GM23338 (cell line): ENCODE data around the gene NT5DC4. TPM values are rescaled to one million over a fixed set of nuclear protein-coding genes. Genes with fewer than 3 reads are reported as not detected.

ENCODE experiments used
- ATAC-seq: fragments of 200-7000 bp; cut with Tn5 transposase; 3 replicates; pipeline ENCODE4 v1.9.1; 2020
- DNase-seq: peaks from one replicate; pipeline ENCODE4 v3.0.0-alpha.2; 2015; ENCODE audit warnings: low spot score
- H2AFZ ChIP-seq: fragments of 200-600 bp; sonication (generic); 2 replicates; pipeline ENCODE4 v1.8.0; 2016; ENCODE audit warnings: antibody characterized with exemption, mild to moderate bottlenecking, moderate library complexity
- H3F3A ChIP-seq: fragments of 200-600 bp; sonication (generic); replicated peaks from 2 replicates; pipeline ENCODE4 v1.8.0; 2017; ENCODE audit warnings: antibody characterized with exemption, mixed run types, low read depth
- H3K27ac ChIP-seq: fragments of 200-600 bp; sonication (generic); 2 replicates; pipeline ENCODE4 v1.6.1; 2016; ENCODE audit warnings: low read depth
- H3K27me3 ChIP-seq: fragments of 200-600 bp; sonication (generic); 2 replicates; pipeline ENCODE4 v1.8.0; 2016; ENCODE audit warnings: mild to moderate bottlenecking, mixed run types, moderate library complexity; ENCODE audit not compliant: insufficient read depth
- H3K36me3 ChIP-seq: fragments of 200-600 bp; sonication (generic); 2 replicates; pipeline ENCODE4 v1.8.0; 2016; ENCODE audit warnings: mild to moderate bottlenecking; ENCODE audit not compliant: insufficient read depth
- H3K4me1 ChIP-seq: fragments of 200-600 bp; sonication (generic); 2 replicates; pipeline ENCODE4 v1.8.0; 2016; ENCODE audit warnings: mild to moderate bottlenecking, moderate library complexity; ENCODE audit not compliant: insufficient read depth
- H3K4me2 ChIP-seq: fragments of 200-600 bp; sonication (generic); 2 replicates; pipeline ENCODE4 v1.7.1; 2017; ENCODE audit warnings: mixed run types
- H3K4me3 ChIP-seq: fragments of 200-600 bp; sonication (generic); 2 replicates; pipeline ENCODE4 v1.6.1; 2016; ENCODE audit warnings: mixed run types
- H3K79me2 ChIP-seq: fragments of 200-600 bp; sonication (generic); replicated peaks from 2 replicates; pipeline ENCODE4 v1.8.0; 2017; ENCODE audit warnings: mild to moderate bottlenecking; ENCODE audit not compliant: insufficient read depth
- H3K9me2 ChIP-seq: fragments of 200-600 bp; sonication (generic); 2 replicates; pipeline ENCODE4 v1.8.0; 2017; ENCODE audit not compliant: insufficient read depth
- H4K20me1 ChIP-seq: fragments of 200-600 bp; sonication (generic); replicated peaks from 2 replicates; pipeline ENCODE4 v1.8.0; 2017; ENCODE audit warnings: mild to moderate bottlenecking; ENCODE audit not compliant: insufficient read depth
- H3K27ac Mint-ChIP-seq: 2 replicates; pipeline ENCODE4 v1.8.0; 2020; ENCODE audit warnings: inconsistent platforms, mild to moderate bottlenecking, moderate library complexity, mixed read lengths
- H3K27me3 Mint-ChIP-seq: 3 replicates; pipeline ENCODE4 v1.8.0; 2022; ENCODE audit warnings: low read depth, mild to moderate bottlenecking, moderate library complexity, mixed read lengths, inconsistent platforms; ENCODE audit not compliant: insufficient read depth, poor library complexity
- H3K36me3 Mint-ChIP-seq: 3 replicates; pipeline ENCODE4 v1.8.0; 2021; ENCODE audit warnings: low read depth, mild to moderate bottlenecking, inconsistent platforms, moderate library complexity, mixed read lengths
- H3K4me1 Mint-ChIP-seq: 3 replicates; pipeline ENCODE4 v1.8.0; 2020; ENCODE audit warnings: mild to moderate bottlenecking, inconsistent platforms, mixed read lengths
- H3K4me3 Mint-ChIP-seq: 3 replicates; pipeline ENCODE4 v1.8.0; 2021; ENCODE audit warnings: moderate library complexity, mild to moderate bottlenecking, inconsistent platforms, mixed read lengths
- H3K9me3 Mint-ChIP-seq: 3 replicates; pipeline ENCODE4 v1.8.0; 2020; ENCODE audit warnings: moderate library complexity, mild to moderate bottlenecking, inconsistent platforms, mixed read lengths
- CREB1 ChIP-seq: fragments of 250-450 bp; sonication (Bioruptor Pico); IDR thresholded peaks from 2 replicates; pipeline ENCODE4 v1.5.0; 2020; ENCODE audit warnings: low read depth, mild to moderate bottlenecking, moderate library complexity
- ETS1 ChIP-seq: IDR thresholded peaks from 2 replicates; pipeline ENCODE4 v1.6.1; 2016; ENCODE audit warnings: antibody characterized with exemption
- EZH2 ChIP-seq: fragments of 200-600 bp; sonication (generic); IDR thresholded peaks from one replicate; pipeline ENCODE4 v1.8.0; 2017; ENCODE audit warnings: antibody characterized with exemption, mild to moderate bottlenecking, low read depth; ENCODE audit not compliant: unreplicated experiment
- EZH2phosphoT487 ChIP-seq: fragments of 200-600 bp; sonication (generic); IDR thresholded peaks from one replicate; pipeline ENCODE4 v1.8.1; 2018; ENCODE audit warnings: antibody characterized with exemption; ENCODE audit not compliant: unreplicated experiment
- JUNB ChIP-seq: IDR thresholded peaks from one replicate; pipeline ENCODE4 v1.6.1; 2016; ENCODE audit warnings: antibody characterized with exemption; ENCODE audit not compliant: unreplicated experiment
- NANOG ChIP-seq: IDR thresholded peaks from 2 replicates; pipeline ENCODE4 v1.6.1; 2016; ENCODE audit warnings: antibody characterized with exemption, borderline replicate concordance
- POLR2AphosphoS5 ChIP-seq: IDR thresholded peaks from 2 replicates; pipeline ENCODE4 v1.6.1; 2016; ENCODE audit warnings: antibody characterized with exemption, low read depth
- REST ChIP-seq: IDR thresholded peaks from one replicate; pipeline ENCODE4 v1.6.1; 2018; ENCODE audit warnings: antibody characterized with exemption; ENCODE audit not compliant: unreplicated experiment
- STAT1 ChIP-seq: IDR thresholded peaks from one replicate; pipeline ENCODE4 v1.6.1; 2016; ENCODE audit warnings: antibody characterized with exemption; ENCODE audit not compliant: unreplicated experiment
- ZNF114 ChIP-seq: fragments of 250-450 bp; sonication (Bioruptor Pico); IDR thresholded peaks from 2 replicates; pipeline ENCODE4 v1.5.0; 2020; ENCODE audit warnings: mild to moderate bottlenecking, moderate library complexity
- ZNF331 ChIP-seq: fragments of 250-450 bp; sonication (Bioruptor Pico); IDR thresholded peaks from 2 replicates; pipeline ENCODE4 v1.5.0; 2020; ENCODE audit warnings: low read depth, mild to moderate bottlenecking, moderate library complexity
- polyA plus RNA-seq: library from polyadenylated mRNA; unstranded; fragments of >200 nt; fragmentation: Nextera tagmentation; extraction: Ambion mirVana; gene quantifications from 2 replicates; pipeline ENCODE4 v1.2.1, GENCODE V29; 2016
- total RNA-seq: library from RNA; depleted of rRNA; stranded (reverse); fragments of >200 nt; shearing (Covaris generic); gene quantifications from 2 replicates; pipeline ENCODE4 v1.2.3, GENCODE V29; 2014
- TF ChIP-seq, protein P1 (sequence below), 2 experiments: fragments of 200-600 bp in 1 of 2; sonication (generic) in 1 of 2; conservative IDR thresholded peaks; 2 replicates each; pipeline versions ENCODE4 v1.5.1 to v1.6.1; 2016 to 2017; ENCODE audit warnings: antibody characterized with exemption in 2 of 2, low read depth in 2 of 2, mild to moderate bottlenecking in 2 of 2, moderate library complexity in 1 of 2

NT5DC4 gene
- total and polyA plus RNA-seq, 2 experiments from 2014 or later, result not detected

- Mint-ChIP-seq H3K4me3 (peak within 1 kb of the TSS; percentile 99), H3K9me3 (no peaks in the 10 kb centered on the region), H3K4me1 (peaks cover 12% of the 10 kb centered on the region), H3K27me3 (no peaks in the 10 kb centered on the region), H3K36me3 (peaks cover 4% of the 10 kb centered on the region; the same call in 2 of the 3 replicates), H3K27ac (peak within 1 kb of the TSS; percentile 91)
- H2AFZ ChIP-seq, result peak within 1 kb of the TSS; percentile 99
- TF ChIP-seq POLR2AphosphoS5 (peak; percentile 65), CREB1 (CRISPR knock-in tag) (peak; percentile 90), EZH2 (no peak)
- H3K4me3 ChIP-seq, result peak within 1 kb of the TSS; percentile 86
- DNase-seq (peak; percentile 99), ATAC-seq (peak; percentile 95)
- H3K9me2 ChIP-seq, result no peaks in the 10 kb centered on the region
- H3K36me3 ChIP-seq, result no peaks in the 10 kb centered on the region
- peak within 1 kb of the TSS; percentile 39; the same call in 1 of the 2 replicates for H3K27ac ChIP-seq
- no peaks in the 10 kb centered on the region; the same call in 1 of the 2 replicates for H3F3A ChIP-seq
- H3K79me2 ChIP-seq, result peaks cover 10% of the 10 kb centered on the region
- H3K4me2 ChIP-seq, result peak within 1 kb of the TSS; percentile 83
- peaks cover 6% of the 10 kb centered on the region for H4K20me1 ChIP-seq
- H3K27me3 ChIP-seq, result no peaks in the 10 kb centered on the region
- H3K4me1 ChIP-seq, result peaks cover 5% of the 10 kb centered on the region; the same call in 1 of the 2 replicates
Measured at GRCh38 chr2:112764071-112765044, 43.5 kb downstream of the NT5DC4 start, which contains the start of gene CKAP2L. TSS of gene CKAP2L (minus strand) at chr2:112764609. CDS start at chr2:112764598, 11 bp downstream.

GRCh38 chr2:112765251-112765650, 44.4 kb downstream of the NT5DC4 start:
- Mint-ChIP-seq H3K27me3 (no peaks in the 10 kb centered on the region), H3K4me3 (peak overlapping the region; percentile 99), H3K9me3 (no peaks in the 10 kb centered on the region), H3K4me1 (peaks cover 12% of the 10 kb centered on the region), H3K27ac (no peak overlapping the region; the same call in 1 of the 2 replicates), H3K36me3 (peaks cover 4% of the 10 kb centered on the region; the same call in 2 of the 3 replicates)
- ATAC-seq (no peak), DNase-seq (no peak)
- Histone ChIP-seq H3K27ac (no peak overlapping the region), H4K20me1 (peaks cover 6% of the 10 kb centered on the region), H3K4me2 (peak overlapping the region; percentile 83), H3K9me2 (no peaks in the 10 kb centered on the region), H3K36me3 (no peaks in the 10 kb centered on the region), H2AFZ (peak overlapping the region; percentile 94), H3K79me2 (peaks cover 10% of the 10 kb centered on the region), H3F3A (no peaks in the 10 kb centered on the region; the same call in 1 of the 2 replicates), H3K27me3 (no peaks in the 10 kb centered on the region), H3K4me3 (peak overlapping the region; percentile 86), H3K4me1 (peaks cover 5% of the 10 kb centered on the region; the same call in 1 of the 2 replicates)
- TF ChIP-seq, protein P1, sequence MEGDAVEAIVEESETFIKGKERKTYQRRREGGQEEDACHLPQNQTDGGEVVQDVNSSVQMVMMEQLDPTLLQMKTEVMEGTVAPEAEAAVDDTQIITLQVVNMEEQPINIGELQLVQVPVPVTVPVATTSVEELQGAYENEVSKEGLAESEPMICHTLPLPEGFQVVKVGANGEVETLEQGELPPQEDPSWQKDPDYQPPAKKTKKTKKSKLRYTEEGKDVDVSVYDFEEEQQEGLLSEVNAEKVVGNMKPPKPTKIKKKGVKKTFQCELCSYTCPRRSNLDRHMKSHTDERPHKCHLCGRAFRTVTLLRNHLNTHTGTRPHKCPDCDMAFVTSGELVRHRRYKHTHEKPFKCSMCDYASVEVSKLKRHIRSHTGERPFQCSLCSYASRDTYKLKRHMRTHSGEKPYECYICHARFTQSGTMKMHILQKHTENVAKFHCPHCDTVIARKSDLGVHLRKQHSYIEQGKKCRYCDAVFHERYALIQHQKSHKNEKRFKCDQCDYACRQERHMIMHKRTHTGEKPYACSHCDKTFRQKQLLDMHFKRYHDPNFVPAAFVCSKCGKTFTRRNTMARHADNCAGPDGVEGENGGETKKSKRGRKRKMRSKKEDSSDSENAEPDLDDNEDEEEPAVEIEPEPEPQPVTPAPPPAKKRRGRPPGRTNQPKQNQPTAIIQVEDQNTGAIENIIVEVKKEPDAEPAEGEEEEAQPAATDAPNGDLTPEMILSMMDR (conservative IDR thresholded peaks at IDR 0.05; ENCODE audit: low read depth in 2 of 2), result no peak
- no peak for TF ChIP-seq JUNB
- TF ChIP-seq CREB1 (CRISPR knock-in tag), result no peak
- no peak for TF ChIP-seq EZH2phosphoT487
- TF ChIP-seq ZNF114, result no peak
- no peak for TF ChIP-seq REST
- no peak for TF ChIP-seq STAT1
- TF ChIP-seq EZH2, result no peak
- no peak for TF ChIP-seq ETS1
- no peak for TF ChIP-seq ZNF331 (CRISPR knock-in tag)
- TF ChIP-seq POLR2AphosphoS5, result no peak
- TF ChIP-seq NANOG, result no peak
